Cardiac muscle cell (in vitro differentiated cells and primary cell): Measurements from ENCODE around the gene NOL4L. TPM values are rescaled to one million over a fixed set of nuclear protein-coding genes. Genes with fewer than 3 reads are reported as not detected.

ENCODE experiments used
- DNase-seq, 2 donors: peaks; one replicate each; pipeline versions ENCODE4 v3.0.0 to v3.0.0-alpha.2; 2010 to 2017; ENCODE audit warnings: low read depth in 1 of 2, low spot score in 1 of 2
- H3K27ac ChIP-seq: fragments of 200-600 bp; sonication (generic); 2 replicates; pipeline ENCODE4 v1.5.1; 2016
- H3K27me3 ChIP-seq: fragments of 200-600 bp; sonication (generic); 2 replicates; pipeline ENCODE4 v1.6.0; 2016; ENCODE audit warnings: control low read depth
- H3K36me3 ChIP-seq: fragments of 200-600 bp; sonication (generic); 2 replicates; pipeline ENCODE4 v1.5.1; 2016; ENCODE audit warnings: control low read depth
- H3K4me1 ChIP-seq: fragments of 200-600 bp; sonication (generic); 2 replicates; pipeline ENCODE4 v1.8.1; 2017; ENCODE audit warnings: low read depth, mild to moderate bottlenecking, mixed run types
- H3K4me3 ChIP-seq: fragments of 200-600 bp; sonication (generic); 2 replicates; pipeline ENCODE4 v1.5.1; 2016; ENCODE audit warnings: mild to moderate bottlenecking
- H3K9me3 ChIP-seq: fragments of 200-600 bp; sonication (generic); 2 replicates; pipeline ENCODE4 v1.5.1; 2017; ENCODE audit warnings: low read depth, mild to moderate bottlenecking, control low read depth
- polyA plus RNA-seq: library from polyadenylated mRNA; unstranded; fragments of >200 nt; fragmentation: Nextera tagmentation; extraction: Ambion mirVana; gene quantifications from 2 replicates; pipeline ENCODE4 v1.2.1, GENCODE V29; 2016
- total RNA-seq: library from RNA; depleted of rRNA; stranded (reverse); fragments of >200 nt; gene quantifications from 2 replicates; pipeline ENCODE4 v1.2.3, GENCODE V29; 2016
- TF ChIP-seq, protein P1 (sequence below): IDR thresholded peaks from 2 replicates; pipeline ENCODE4 v1.5.1; 2012; ENCODE audit warnings: low read depth, mild to moderate bottlenecking, low read length

Gene NOL4L
- total and polyA plus RNA-seq, 2 experiments from 2014 or later, result 29.9 to 42.9 TPM

DNA sequence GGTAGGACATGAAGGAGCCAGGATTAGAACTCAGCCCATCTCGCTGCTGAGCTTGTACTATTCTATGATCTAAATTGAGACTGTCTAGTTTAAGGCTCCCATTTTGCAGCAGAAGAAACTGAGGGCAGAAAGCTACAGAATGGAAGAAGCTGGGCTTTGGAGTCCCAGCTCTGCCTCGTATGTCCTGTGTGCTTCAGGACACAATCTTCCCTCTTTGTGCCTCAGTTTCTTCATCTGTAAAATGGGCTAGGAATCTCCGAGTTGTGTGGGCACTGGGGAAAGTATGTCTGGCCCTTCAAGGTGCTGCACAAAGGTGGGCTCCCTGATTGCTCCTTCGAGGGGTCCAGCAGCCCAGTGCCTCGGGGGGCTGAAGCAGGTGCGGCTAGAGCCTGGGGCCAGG is 20.7 kb downstream of the NOL4L start:
- TF ChIP-seq, protein P1, sequence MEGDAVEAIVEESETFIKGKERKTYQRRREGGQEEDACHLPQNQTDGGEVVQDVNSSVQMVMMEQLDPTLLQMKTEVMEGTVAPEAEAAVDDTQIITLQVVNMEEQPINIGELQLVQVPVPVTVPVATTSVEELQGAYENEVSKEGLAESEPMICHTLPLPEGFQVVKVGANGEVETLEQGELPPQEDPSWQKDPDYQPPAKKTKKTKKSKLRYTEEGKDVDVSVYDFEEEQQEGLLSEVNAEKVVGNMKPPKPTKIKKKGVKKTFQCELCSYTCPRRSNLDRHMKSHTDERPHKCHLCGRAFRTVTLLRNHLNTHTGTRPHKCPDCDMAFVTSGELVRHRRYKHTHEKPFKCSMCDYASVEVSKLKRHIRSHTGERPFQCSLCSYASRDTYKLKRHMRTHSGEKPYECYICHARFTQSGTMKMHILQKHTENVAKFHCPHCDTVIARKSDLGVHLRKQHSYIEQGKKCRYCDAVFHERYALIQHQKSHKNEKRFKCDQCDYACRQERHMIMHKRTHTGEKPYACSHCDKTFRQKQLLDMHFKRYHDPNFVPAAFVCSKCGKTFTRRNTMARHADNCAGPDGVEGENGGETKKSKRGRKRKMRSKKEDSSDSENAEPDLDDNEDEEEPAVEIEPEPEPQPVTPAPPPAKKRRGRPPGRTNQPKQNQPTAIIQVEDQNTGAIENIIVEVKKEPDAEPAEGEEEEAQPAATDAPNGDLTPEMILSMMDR, result no peak
- DNase-seq, result no peak
- H3K4me1 ChIP-seq, result peaks cover 22% of the 10 kb centered on the region

GRCh38 chr20:32563311-32564272 is 21.5 kb downstream of the NOL4L start:
- H3K4me1 ChIP-seq, result peaks cover 23% of the 10 kb centered on the region

More for the DNA sequence above, 20.7 kb downstream of the NOL4L start:
- no peaks in the 10 kb centered on the region for H3K27me3 ChIP-seq
- H3K9me3 ChIP-seq, result no peaks in the 10 kb centered on the region
- H3K36me3 ChIP-seq, result no peaks in the 10 kb centered on the region
- no peak overlapping the region for H3K4me3 ChIP-seq
- H3K27ac ChIP-seq, result peak overlapping the region; percentile 47

DNA sequence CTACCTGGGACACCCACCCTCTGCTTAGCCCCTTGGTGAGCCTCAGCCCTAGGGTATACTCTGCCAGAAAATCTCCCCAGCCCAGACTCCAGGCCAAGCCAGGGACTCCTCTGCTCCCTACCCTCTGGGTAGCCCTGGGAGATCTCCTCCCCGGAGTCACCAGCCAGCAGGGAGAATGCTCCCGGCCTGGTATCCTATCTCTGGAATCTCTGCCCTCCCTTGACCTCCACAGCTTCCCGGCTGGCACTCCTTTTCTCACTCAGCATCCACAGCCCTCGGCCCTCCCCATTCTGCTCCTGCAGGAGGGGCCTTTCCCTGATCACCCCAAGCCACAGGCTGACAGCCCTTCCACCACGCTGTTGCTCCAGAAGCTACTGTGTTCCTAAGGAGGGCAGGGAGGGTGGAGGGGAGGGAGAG is 22.6 kb downstream of the NOL4L start:
- DNase-seq, result peak in 1 of 2 donors; percentile 53
- H3K27ac ChIP-seq, result peak overlapping the region; percentile 75
- peaks cover 32% of the 10 kb centered on the region for H3K4me1 ChIP-seq

More at GRCh38 chr20:32563311-32564272, 21.5 kb downstream of the NOL4L start:
- Histone ChIP-seq H3K9me3 (no peaks in the 10 kb centered on the region), H3K27me3 (no peaks in the 10 kb centered on the region), H3K27ac (no peak overlapping the region), H3K4me3 (no peak overlapping the region), H3K36me3 (no peaks in the 10 kb centered on the region)
- no peak for DNase-seq
- TF ChIP-seq, protein P1, result no peak

DNA sequence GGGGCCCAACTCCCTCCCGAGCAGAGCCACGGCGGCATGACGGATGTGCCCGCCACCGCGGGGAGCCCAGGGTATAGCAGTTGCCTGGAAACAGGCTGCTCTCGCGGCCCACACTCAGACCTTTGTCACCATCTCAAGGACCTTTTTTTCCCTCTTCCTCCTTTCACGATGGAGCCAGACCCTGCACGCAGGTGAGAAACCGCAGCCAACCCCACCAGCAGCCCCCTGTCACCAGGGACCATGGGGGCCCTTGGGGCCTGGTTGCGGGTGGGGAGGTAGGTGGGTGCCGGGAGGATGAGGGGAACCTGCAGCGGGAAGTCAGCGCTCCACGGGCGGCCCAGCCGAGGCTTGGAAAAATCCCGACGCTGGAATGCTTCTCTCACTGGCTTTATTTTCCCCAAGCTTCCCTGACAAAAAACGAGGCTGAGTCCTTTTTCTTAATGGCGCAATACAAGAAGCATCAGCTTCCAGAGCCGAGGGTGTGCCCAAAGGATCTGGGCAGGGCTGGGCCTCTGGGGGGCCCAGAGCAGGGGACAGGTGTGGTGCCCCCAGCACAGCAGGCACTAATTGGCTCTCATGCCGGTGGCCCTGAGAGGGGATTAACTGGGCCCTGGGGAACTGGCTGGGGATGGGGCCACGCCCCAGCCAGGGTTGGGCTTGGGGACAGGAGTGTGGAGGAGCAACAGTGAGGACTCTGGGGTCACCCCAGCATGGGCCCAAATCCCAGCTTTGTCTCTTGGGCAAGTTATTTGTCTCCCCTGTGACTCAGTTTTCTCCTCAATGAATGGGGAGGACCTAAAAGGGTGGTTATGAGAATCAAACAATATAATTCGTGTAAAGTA is 23.9 kb downstream of the NOL4L start:
- TF ChIP-seq, protein P1, result no peak
- peak; percentile 24 to 27 for DNase-seq
- Histone ChIP-seq H3K27ac (peak overlapping the region; percentile 75), H3K4me3 (no peak overlapping the region), H3K36me3 (no peaks in the 10 kb centered on the region), H3K27me3 (no peaks in the 10 kb centered on the region), H3K9me3 (no peaks in the 10 kb centered on the region), H3K4me1 (peaks cover 32% of the 10 kb centered on the region)

More for the DNA sequence above, 22.6 kb downstream of the NOL4L start:
- Histone ChIP-seq H3K4me3 (no peak overlapping the region), H3K36me3 (no peaks in the 10 kb centered on the region), H3K27me3 (no peaks in the 10 kb centered on the region), H3K9me3 (no peaks in the 10 kb centered on the region)
- TF ChIP-seq, protein P1, result no peak

DNA sequence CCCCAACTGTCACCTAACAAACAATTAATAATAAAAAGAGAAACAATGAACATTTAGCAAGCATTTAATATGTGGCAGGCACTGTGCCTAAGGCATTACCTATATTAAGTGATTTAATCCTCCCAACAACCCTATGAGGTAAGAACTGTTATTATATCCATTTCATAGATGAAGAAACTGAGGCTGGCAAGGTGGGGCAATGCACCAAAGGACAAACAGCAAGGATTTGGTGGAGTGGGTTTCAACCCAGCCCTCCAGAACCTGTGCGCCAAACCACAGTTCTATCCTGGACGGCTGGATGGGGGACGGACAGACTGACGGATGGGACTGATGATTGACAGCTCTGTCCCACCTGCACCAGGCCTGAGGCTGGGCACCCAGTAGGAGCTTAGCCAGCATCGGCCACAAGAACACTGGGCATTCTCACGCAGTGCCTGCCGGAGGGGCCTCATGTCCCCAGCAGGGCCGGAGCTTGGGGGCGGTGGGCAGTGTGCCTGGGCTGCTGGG is 24.6 kb downstream of the NOL4L start:
- Histone ChIP-seq H3K9me3 (no peaks in the 10 kb centered on the region), H3K27ac (peak overlapping the region; percentile 75), H3K4me1 (peaks cover 32% of the 10 kb centered on the region), H3K4me3 (no peak overlapping the region), H3K36me3 (no peaks in the 10 kb centered on the region), H3K27me3 (no peaks in the 10 kb centered on the region)
- DNase-seq, result no peak
- TF ChIP-seq, protein P1, result no peak
